Measurements from ENCODE around the gene CCDC138.

DNA sequence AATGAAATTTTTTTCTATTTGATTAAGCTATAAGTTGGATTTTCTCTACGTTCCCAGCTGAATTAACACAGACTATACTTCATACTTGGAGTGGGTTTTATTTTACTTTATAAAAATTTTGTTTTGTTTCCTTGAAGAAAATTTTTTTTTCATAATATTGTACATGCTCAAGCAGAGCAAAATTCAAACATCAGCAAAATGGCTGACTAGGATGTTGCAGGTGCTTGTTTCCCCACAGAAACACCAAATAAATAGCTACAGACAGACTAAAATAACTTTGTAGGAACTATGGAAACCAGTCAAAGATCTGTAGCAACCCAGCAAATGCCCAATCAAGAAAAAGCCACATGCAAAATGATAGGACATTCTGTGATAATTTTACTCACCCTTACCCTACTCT is 82.3 kb downstream of the CCDC138 start:
- TF ChIP-seq POLR2A (IDR thresholded peaks at IDR 0.05), result no peak
- TF ChIP-seq, protein P1, sequence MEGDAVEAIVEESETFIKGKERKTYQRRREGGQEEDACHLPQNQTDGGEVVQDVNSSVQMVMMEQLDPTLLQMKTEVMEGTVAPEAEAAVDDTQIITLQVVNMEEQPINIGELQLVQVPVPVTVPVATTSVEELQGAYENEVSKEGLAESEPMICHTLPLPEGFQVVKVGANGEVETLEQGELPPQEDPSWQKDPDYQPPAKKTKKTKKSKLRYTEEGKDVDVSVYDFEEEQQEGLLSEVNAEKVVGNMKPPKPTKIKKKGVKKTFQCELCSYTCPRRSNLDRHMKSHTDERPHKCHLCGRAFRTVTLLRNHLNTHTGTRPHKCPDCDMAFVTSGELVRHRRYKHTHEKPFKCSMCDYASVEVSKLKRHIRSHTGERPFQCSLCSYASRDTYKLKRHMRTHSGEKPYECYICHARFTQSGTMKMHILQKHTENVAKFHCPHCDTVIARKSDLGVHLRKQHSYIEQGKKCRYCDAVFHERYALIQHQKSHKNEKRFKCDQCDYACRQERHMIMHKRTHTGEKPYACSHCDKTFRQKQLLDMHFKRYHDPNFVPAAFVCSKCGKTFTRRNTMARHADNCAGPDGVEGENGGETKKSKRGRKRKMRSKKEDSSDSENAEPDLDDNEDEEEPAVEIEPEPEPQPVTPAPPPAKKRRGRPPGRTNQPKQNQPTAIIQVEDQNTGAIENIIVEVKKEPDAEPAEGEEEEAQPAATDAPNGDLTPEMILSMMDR (IDR thresholded peaks at IDR 0.05), result no peak
- TF ChIP-seq EP300 (IDR thresholded peaks at IDR 0.05), result no peak
